Transverse colon (tissue), 4 donors: ENCODE results near the gene BST1.

Experiments used
- POLR2A ChIP-seq: fragments of 450-650 bp; IDR thresholded peaks from one replicate; pipeline ENCODE4 v1.6.1; 2016; ENCODE audit warnings: antibody characterized with exemption, mild to moderate bottlenecking, moderate library complexity
- POLR2AphosphoS5 ChIP-seq, 3 donors: sonication (generic); formaldehyde crosslinking; IDR thresholded peaks; one replicate each; pipeline ENCODE4 v1.6.1; 2016; ENCODE audit warnings: antibody characterized with exemption in 3 of 3
- TF ChIP-seq, protein P1 (sequence below), 5 experiments: fragments of 200-600 bp in 3 of 5; fragments of 450-650 bp in 2 of 5; sonication (generic) in 3 of 5; IDR thresholded peaks; 1 replicate in 2 of 5; 2 replicates in 3 of 5; pipeline ENCODE4 v1.5.1; 2016 to 2017; ENCODE audit warnings: antibody characterized with exemption in 5 of 5, inconsistent platforms in 3 of 5, mild to moderate bottlenecking in 2 of 5, moderate library complexity in 1 of 5

DNA sequence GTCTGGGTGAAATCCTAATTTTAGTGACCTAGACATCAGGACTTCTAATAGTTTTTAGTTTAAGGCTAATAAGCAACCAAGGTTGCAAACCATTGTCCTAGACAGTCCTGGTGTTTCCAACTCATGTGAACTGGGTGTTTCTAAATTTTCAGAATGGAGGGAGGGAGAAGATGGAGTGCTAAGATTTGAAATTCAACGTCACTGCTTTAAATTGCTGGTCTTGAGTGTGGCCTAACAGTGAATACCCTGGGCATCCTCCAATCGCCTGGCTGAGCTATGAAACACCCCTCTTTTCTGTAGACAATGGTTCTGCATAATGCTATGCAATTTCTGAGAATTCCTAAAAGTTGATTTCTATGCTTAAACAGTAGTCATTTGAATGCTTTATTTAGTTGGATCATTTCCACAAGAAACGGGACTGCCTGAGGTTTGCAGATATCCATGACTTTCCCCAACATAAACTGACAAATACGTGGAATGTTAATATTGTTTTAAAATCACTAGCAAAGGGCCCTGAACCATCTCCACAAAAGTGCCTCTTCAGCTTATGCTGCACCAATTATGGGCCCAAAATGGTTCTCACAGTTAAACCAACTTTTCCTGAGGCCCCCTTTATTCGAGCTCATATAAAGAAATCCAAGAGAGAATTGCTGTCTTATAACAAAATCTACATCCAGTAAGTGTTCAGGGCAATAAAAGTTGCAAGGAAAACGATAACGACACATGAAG lies 48.8 kb upstream of the BST1 start:
- TF ChIP-seq, protein P1, sequence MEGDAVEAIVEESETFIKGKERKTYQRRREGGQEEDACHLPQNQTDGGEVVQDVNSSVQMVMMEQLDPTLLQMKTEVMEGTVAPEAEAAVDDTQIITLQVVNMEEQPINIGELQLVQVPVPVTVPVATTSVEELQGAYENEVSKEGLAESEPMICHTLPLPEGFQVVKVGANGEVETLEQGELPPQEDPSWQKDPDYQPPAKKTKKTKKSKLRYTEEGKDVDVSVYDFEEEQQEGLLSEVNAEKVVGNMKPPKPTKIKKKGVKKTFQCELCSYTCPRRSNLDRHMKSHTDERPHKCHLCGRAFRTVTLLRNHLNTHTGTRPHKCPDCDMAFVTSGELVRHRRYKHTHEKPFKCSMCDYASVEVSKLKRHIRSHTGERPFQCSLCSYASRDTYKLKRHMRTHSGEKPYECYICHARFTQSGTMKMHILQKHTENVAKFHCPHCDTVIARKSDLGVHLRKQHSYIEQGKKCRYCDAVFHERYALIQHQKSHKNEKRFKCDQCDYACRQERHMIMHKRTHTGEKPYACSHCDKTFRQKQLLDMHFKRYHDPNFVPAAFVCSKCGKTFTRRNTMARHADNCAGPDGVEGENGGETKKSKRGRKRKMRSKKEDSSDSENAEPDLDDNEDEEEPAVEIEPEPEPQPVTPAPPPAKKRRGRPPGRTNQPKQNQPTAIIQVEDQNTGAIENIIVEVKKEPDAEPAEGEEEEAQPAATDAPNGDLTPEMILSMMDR (IDR thresholded peaks at IDR 0.05) = no peak
- no peak for TF ChIP-seq POLR2AphosphoS5 (IDR thresholded peaks at IDR 0.05)
- TF ChIP-seq POLR2A = no peak
